Stimulated activated CD4-positive, alpha-beta T cell treated with anti-CD3 and anti-CD28 coated beads, Interleukin-12 subunit alpha, Interleukin-12 subunit beta, amount 100 ng/mL, for 24 hours (primary cell): Measurements from ENCODE around the gene PTRHD1.
"Not testable (repeated sequence)": the region's sequence is repeated elsewhere in the genome, so short reads cannot be mapped to it uniquely, and the experiment has no call there.

Experiments used
- DNase-seq, 2 experiments: peaks; one replicate each; pipeline ENCODE4 v3.0.0-alpha.2; 2020; ENCODE audit warnings: low read depth in 2 of 2

PTRHD1 gene

GRCh38 chr2:24809316-24810007, 16.3 kb upstream of the PTRHD1 start:
- DNase-seq, result no peak

- no peak for DNase-seq
These were observed 13.5 kb upstream of the PTRHD1 start for GRCh38 chr2:24806661-24807036.

- not testable (repeated sequence) for DNase-seq
These were observed 12.8 kb upstream of the PTRHD1 start for GRCh38 chr2:24805811-24806660.

GRCh38 chr2:24800487-24800886, 7.3 kb upstream of the PTRHD1 start:
- DNase-seq, result not testable (repeated sequence)

GRCh38 chr2:24797644-24798043, 4.5 kb upstream of the PTRHD1 start:
- DNase-seq, result no peak

- DNase-seq, result peak in 1 of 2 experiments; percentile 8
These were observed 707 bp upstream of the PTRHD1 start for GRCh38 chr2:24793761-24794435.

GRCh38 chr2:24792542-24792873, 683 bp downstream of the PTRHD1 start:
- no peak for DNase-seq

GRCh38 chr2:24791452-24791851, 1.7 kb downstream of the PTRHD1 start:
- no peak for DNase-seq

- no peak for DNase-seq
These were observed 4.4 kb downstream of the PTRHD1 start for GRCh38 chr2:24788816-24789215.

GRCh38 chr2:24787532-24787931, 5.7 kb downstream of the PTRHD1 start:
- DNase-seq, result no peak

GRCh38 chr2:24785671-24786321, 7.4 kb downstream of the PTRHD1 start:
- DNase-seq, result no peak

- no peak for DNase-seq
These were observed 9.6 kb downstream of the PTRHD1 start for GRCh38 chr2:24783641-24784040.

- DNase-seq, result no peak
These were observed 14.1 kb downstream of the PTRHD1 start for GRCh38 chr2:24779116-24779515.

- DNase-seq, result no peak
These were observed 18.8 kb downstream of the PTRHD1 start for GRCh38 chr2:24774373-24774772.

GRCh38 chr2:24771764-24772586, 21.2 kb downstream of the PTRHD1 start:
- no peak for DNase-seq

- no peak for DNase-seq
These were observed 22.1 kb downstream of the PTRHD1 start for GRCh38 chr2:24771061-24771460.

GRCh38 chr2:24768601-24769000, 24.6 kb downstream of the PTRHD1 start:
- DNase-seq, result no peak

GRCh38 chr2:24768013-24768412, 25.2 kb downstream of the PTRHD1 start:
- DNase-seq, result no peak

GRCh38 chr2:24766609-24767008, 26.6 kb downstream of the PTRHD1 start:
- DNase-seq, result no peak

GRCh38 chr2:24763843-24764242, 29.3 kb downstream of the PTRHD1 start:
- no peak for DNase-seq

- no peak for DNase-seq
These were observed 30.7 kb downstream of the PTRHD1 start for GRCh38 chr2:24762518-24762917.
